HEK293T (cell line): Measurements from ENCODE around the gene SEH1L.

ENCODE experiments used
- BHLHE40 ChIP-seq: fragments of 450-650 bp; IDR thresholded peaks from 2 replicates; pipeline ENCODE4 v1.6.1; 2016; ENCODE audit warnings: mild to moderate bottlenecking, moderate library complexity, borderline replicate concordance
- FOXM1 ChIP-seq: fragments of 450-650 bp; IDR thresholded peaks from 2 replicates; pipeline ENCODE4 v1.6.1; 2017; ENCODE audit warnings: mild to moderate bottlenecking, borderline replicate concordance

DNA sequence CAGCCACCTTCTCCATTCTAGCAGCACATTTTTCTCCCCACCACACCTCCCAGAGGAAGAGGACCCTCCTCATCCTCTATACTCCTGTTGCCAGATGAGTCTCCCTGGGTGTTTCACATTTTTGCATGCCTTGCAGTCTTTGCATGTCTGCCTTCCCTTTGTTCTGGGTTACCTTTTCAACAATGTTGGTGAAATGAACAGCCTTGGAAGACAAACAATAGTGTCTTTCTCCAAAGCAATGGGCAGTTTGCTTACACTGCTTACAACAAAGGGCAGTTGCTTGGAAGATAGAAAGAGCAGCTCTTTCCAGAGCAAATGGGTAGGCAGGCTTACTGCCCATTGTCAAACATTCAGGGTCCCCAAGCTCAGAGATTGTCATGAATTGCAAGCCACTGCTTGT lies 14.5 kb upstream of the SEH1L start:
- TF ChIP-seq BHLHE40, result no peak
- TF ChIP-seq FOXM1, result no peak
